PC-3 (cell line): ENCODE results near the gene MAGI2.

Experiments used
- EZH2phosphoT487 ChIP-seq: fragments of 300-600 bp; sonication (generic); IDR thresholded peaks from 2 replicates; pipeline ENCODE4 v1.6.1; 2018; ENCODE audit warnings: mild to moderate bottlenecking, antibody characterized with exemption, low read length, borderline replicate concordance
- TF ChIP-seq, protein P1 (sequence below): fragments of 300-600 bp; sonication (generic); conservative IDR thresholded peaks from 2 replicates; pipeline ENCODE4 v1.5.1; 2017; ENCODE audit warnings: antibody characterized with exemption, low read depth, mild to moderate bottlenecking, low read length

DNA sequence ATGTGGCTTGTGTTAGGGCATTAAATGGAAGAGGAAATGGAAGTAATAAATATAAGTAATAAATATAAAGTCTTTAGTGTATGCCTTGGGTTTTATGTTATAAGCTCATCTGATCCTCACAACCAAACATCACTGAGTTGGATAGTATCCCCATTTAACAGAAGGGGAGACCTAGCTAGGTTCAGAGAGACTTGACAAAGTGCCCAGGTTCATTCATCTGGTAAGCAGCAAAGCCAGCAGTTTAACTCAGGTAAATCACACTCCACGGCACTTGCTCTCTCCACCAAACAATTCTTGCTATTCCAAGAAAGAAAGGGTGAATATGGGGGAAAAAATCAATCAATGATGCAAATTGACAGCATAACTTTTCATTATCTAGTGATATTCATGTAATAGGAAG, 167.3 kb downstream of the MAGI2 start:
- TF ChIP-seq, protein P1, sequence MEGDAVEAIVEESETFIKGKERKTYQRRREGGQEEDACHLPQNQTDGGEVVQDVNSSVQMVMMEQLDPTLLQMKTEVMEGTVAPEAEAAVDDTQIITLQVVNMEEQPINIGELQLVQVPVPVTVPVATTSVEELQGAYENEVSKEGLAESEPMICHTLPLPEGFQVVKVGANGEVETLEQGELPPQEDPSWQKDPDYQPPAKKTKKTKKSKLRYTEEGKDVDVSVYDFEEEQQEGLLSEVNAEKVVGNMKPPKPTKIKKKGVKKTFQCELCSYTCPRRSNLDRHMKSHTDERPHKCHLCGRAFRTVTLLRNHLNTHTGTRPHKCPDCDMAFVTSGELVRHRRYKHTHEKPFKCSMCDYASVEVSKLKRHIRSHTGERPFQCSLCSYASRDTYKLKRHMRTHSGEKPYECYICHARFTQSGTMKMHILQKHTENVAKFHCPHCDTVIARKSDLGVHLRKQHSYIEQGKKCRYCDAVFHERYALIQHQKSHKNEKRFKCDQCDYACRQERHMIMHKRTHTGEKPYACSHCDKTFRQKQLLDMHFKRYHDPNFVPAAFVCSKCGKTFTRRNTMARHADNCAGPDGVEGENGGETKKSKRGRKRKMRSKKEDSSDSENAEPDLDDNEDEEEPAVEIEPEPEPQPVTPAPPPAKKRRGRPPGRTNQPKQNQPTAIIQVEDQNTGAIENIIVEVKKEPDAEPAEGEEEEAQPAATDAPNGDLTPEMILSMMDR: no peak
- TF ChIP-seq EZH2phosphoT487: no peak
